ACC112 (cell line): ENCODE measurements around the gene ABHD2.
"Not testable (repeated sequence)": the region's sequence is repeated elsewhere in the genome, so short reads cannot be mapped to it uniquely, and the experiment has no call there.

Experiments used
- H2AFZ ChIP-seq: fragments of 200-600 bp; sonication (generic); one replicate; pipeline ENCODE4 v1.6.0; 2017; ENCODE audit warnings: antibody characterized with exemption, low read length; ENCODE audit not compliant: unreplicated experiment
- H3K27ac ChIP-seq: fragments of 200-600 bp; sonication (generic); 2 replicates; pipeline ENCODE4 v1.5.1; 2014; ENCODE audit warnings: low read depth, mild to moderate bottlenecking, antibody characterized with exemption, low read length, moderate library complexity
- H3K27me3 ChIP-seq: fragments of 200-600 bp; sonication (generic); 2 replicates; pipeline ENCODE4 v1.6.1; 2014; ENCODE audit warnings: mild to moderate bottlenecking, antibody characterized with exemption, low read length, moderate library complexity, mixed read lengths; ENCODE audit not compliant: insufficient read depth
- H3K36me3 ChIP-seq: fragments of 200-600 bp; sonication (generic); 2 replicates; pipeline ENCODE4 v1.6.1; 2016; ENCODE audit warnings: mild to moderate bottlenecking, antibody characterized with exemption, low read length, moderate library complexity, mixed read lengths; ENCODE audit not compliant: insufficient read depth
- H3K4me1 ChIP-seq: fragments of 200-600 bp; sonication (generic); one replicate; pipeline ENCODE4 v1.6.1; 2016; ENCODE audit warnings: low read length, mixed read lengths; ENCODE audit not compliant: insufficient read depth, unreplicated experiment, control insufficient read depth
- H3K4me3 ChIP-seq: fragments of 200-600 bp; sonication (generic); 2 replicates; pipeline ENCODE4 v1.5.1; 2014; ENCODE audit warnings: mild to moderate bottlenecking, low read depth, low read length
- H3K79me2 ChIP-seq: fragments of 200-600 bp; sonication (generic); one replicate; pipeline ENCODE4 v1.6.0; 2016; ENCODE audit warnings: low read length; ENCODE audit not compliant: control insufficient read depth, unreplicated experiment, insufficient read depth

The ABHD2 gene

GRCh38 chr15:89130201-89130600 lies 41.9 kb downstream of the ABHD2 start:
- H3K4me1 ChIP-seq = peaks cover 17% of the 10 kb centered on the region
- H3K27me3 ChIP-seq = no peaks in the 10 kb centered on the region
- H3K4me3 ChIP-seq = no peak overlapping the region
- no peaks in the 10 kb centered on the region for H3K79me2 ChIP-seq
- no peak overlapping the region for H3K27ac ChIP-seq
- peaks cover 9% of the 10 kb centered on the region; the same call in 1 of the 2 replicates for H3K36me3 ChIP-seq
- no peak overlapping the region for H2AFZ ChIP-seq

- Histone ChIP-seq H3K4me1 (peaks cover 15% of the 10 kb centered on the region), H3K36me3 (peaks cover 5% of the 10 kb centered on the region; the same call in 1 of the 2 replicates), H3K4me3 (no peak overlapping the region), H2AFZ (no peak overlapping the region), H3K27me3 (no peaks in the 10 kb centered on the region), H3K79me2 (no peaks in the 10 kb centered on the region), H3K27ac (no peak overlapping the region)
Observed at GRCh38 chr15:89131731-89132130, 43.5 kb downstream of the ABHD2 start.

GRCh38 chr15:89132611-89133507 lies 44.6 kb downstream of the ABHD2 start:
- Histone ChIP-seq H3K27ac (no peak overlapping the region), H3K36me3 (peaks cover 5% of the 10 kb centered on the region; the same call in 1 of the 2 replicates), H3K79me2 (no peaks in the 10 kb centered on the region), H3K27me3 (no peaks in the 10 kb centered on the region), H2AFZ (no peak overlapping the region), H3K4me3 (no peak overlapping the region), H3K4me1 (peaks cover 9% of the 10 kb centered on the region)

GRCh38 chr15:89135387-89136077 lies 47.3 kb downstream of the ABHD2 start:
- peaks cover 19% of the 10 kb centered on the region for H3K4me1 ChIP-seq
- not testable (repeated sequence) for H3K4me3 ChIP-seq, H2AFZ ChIP-seq, H3K27ac ChIP-seq, H3K36me3 ChIP-seq, H3K79me2 ChIP-seq, H3K27me3 ChIP-seq

GRCh38 chr15:89136078-89136806 lies 48.0 kb downstream of the ABHD2 start:
- Histone ChIP-seq H3K27me3 (no peaks in the 10 kb centered on the region), H3K27ac (no peak overlapping the region)

GRCh38 chr15:89136818-89137772 lies 48.8 kb downstream of the ABHD2 start:
- Histone ChIP-seq H3K36me3 (no peaks in the 10 kb centered on the region), H3K27ac (no peak overlapping the region), H2AFZ (no peak overlapping the region), H3K27me3 (no peaks in the 10 kb centered on the region), H3K4me1 (peaks cover 30% of the 10 kb centered on the region), H3K79me2 (no peaks in the 10 kb centered on the region), H3K4me3 (no peak overlapping the region)

More at GRCh38 chr15:89136078-89136806, 48.0 kb downstream of the ABHD2 start:
- Histone ChIP-seq H3K79me2 (no peaks in the 10 kb centered on the region), H3K4me1 (peaks cover 22% of the 10 kb centered on the region), H2AFZ (no peak overlapping the region), H3K4me3 (no peak overlapping the region), H3K36me3 (no peaks in the 10 kb centered on the region)

GRCh38 chr15:89137926-89138325 lies 49.7 kb downstream of the ABHD2 start:
- Histone ChIP-seq H3K79me2 (no peaks in the 10 kb centered on the region), H2AFZ (no peak overlapping the region), H3K36me3 (no peaks in the 10 kb centered on the region), H3K4me1 (peaks cover 39% of the 10 kb centered on the region), H3K4me3 (no peak overlapping the region), H3K27ac (no peak overlapping the region), H3K27me3 (no peaks in the 10 kb centered on the region)

GRCh38 chr15:89138999-89139612 lies 50.9 kb downstream of the ABHD2 start:
- Histone ChIP-seq H3K4me1 (peaks cover 47% of the 10 kb centered on the region), H3K27ac (no peak overlapping the region), H3K4me3 (no peak overlapping the region)

GRCh38 chr15:89139613-89140499 lies 51.6 kb downstream of the ABHD2 start:
- no peak overlapping the region for H3K27ac ChIP-seq
- H3K4me1 ChIP-seq = peaks cover 51% of the 10 kb centered on the region
- H2AFZ ChIP-seq = no peak overlapping the region
- no peaks in the 10 kb centered on the region for H3K79me2 ChIP-seq
- no peaks in the 10 kb centered on the region; the same call in 1 of the 2 replicates for H3K36me3 ChIP-seq
- no peak overlapping the region for H3K4me3 ChIP-seq
- no peaks in the 10 kb centered on the region for H3K27me3 ChIP-seq

More at GRCh38 chr15:89138999-89139612, 50.9 kb downstream of the ABHD2 start:
- Histone ChIP-seq H3K36me3 (no peaks in the 10 kb centered on the region), H2AFZ (no peak overlapping the region), H3K79me2 (no peaks in the 10 kb centered on the region), H3K27me3 (no peaks in the 10 kb centered on the region)
